H9 (cell line): Measurements from ENCODE around the gene AFDN. TPM values are rescaled to one million over a fixed set of nuclear protein-coding genes. Genes with fewer than 3 reads are reported as not detected.

Source experiments
- DNase-seq: peaks from one replicate; pipeline ENCODE4 v3.0.0-alpha.2; 2017
- H2AFZ ChIP-seq: one replicate; pipeline ENCODE4 v1.6.1; 2013; ENCODE audit warnings: mild to moderate bottlenecking, low read length, control low read depth, moderate library complexity
- H2AK5ac ChIP-seq: 2 replicates; pipeline ENCODE4 v1.6.1; 2013; ENCODE audit warnings: low read length, control low read depth, mixed read lengths; ENCODE audit not compliant: insufficient read length
- H2BK120ac ChIP-seq: one replicate; pipeline ENCODE4 v1.6.1; 2013; ENCODE audit warnings: low read depth, mild to moderate bottlenecking, low read length, control low read depth, inconsistent platforms; ENCODE audit not compliant: poor library complexity, severe bottlenecking
- H2BK12ac ChIP-seq: 2 replicates; pipeline ENCODE4 v1.6.1; 2013; ENCODE audit warnings: low read length, control low read depth, mixed read lengths, low read depth; ENCODE audit not compliant: insufficient read length
- H2BK15ac ChIP-seq: 2 replicates; pipeline ENCODE4 v1.6.1; 2013; ENCODE audit warnings: low read depth, low read length, control low read depth
- H2BK20ac ChIP-seq: one replicate; pipeline ENCODE4 v1.6.1; 2013; ENCODE audit warnings: low read depth, mild to moderate bottlenecking, low read length, control low read depth, inconsistent platforms; ENCODE audit not compliant: poor library complexity, severe bottlenecking
- H2BK5ac ChIP-seq: 2 replicates; pipeline ENCODE4 v1.6.1; 2013; ENCODE audit warnings: low read length, control low read depth, mixed read lengths; ENCODE audit not compliant: insufficient read length
- H3K14ac ChIP-seq: 2 replicates; pipeline ENCODE4 v1.6.1; 2013; ENCODE audit warnings: low read length, control low read depth; ENCODE audit not compliant: insufficient read depth
- H3K18ac ChIP-seq: 2 replicates; pipeline ENCODE4 v1.6.1; 2013; ENCODE audit warnings: low read depth, mild to moderate bottlenecking, mixed read lengths, low read length, control low read depth; ENCODE audit not compliant: insufficient read length
- H3K23ac ChIP-seq: 2 replicates; pipeline ENCODE4 v1.6.1; 2013; ENCODE audit warnings: low read length, control low read depth, mixed read lengths, low read depth; ENCODE audit not compliant: insufficient read length
- H3K23me2 ChIP-seq: 2 replicates; pipeline ENCODE4 v1.6.1; 2013; ENCODE audit warnings: low read depth, mild to moderate bottlenecking, mixed read lengths, low read length, control low read depth; ENCODE audit not compliant: insufficient read length, poor library complexity, severe bottlenecking
- H3K27ac ChIP-seq: 2 replicates; pipeline ENCODE4 v1.5.1; 2013; ENCODE audit warnings: low read length, control low read depth, mixed read lengths, low read depth; ENCODE audit not compliant: insufficient read length
- H3K27me3 ChIP-seq: 2 replicates; pipeline ENCODE4 v1.6.1; 2013; ENCODE audit warnings: low read length, control low read depth, inconsistent platforms; ENCODE audit not compliant: insufficient read depth
- H3K4ac ChIP-seq: 2 replicates; pipeline ENCODE4 v1.6.1; 2013; ENCODE audit warnings: low read depth, mild to moderate bottlenecking, control low read depth, inconsistent platforms, low read length, moderate library complexity
- H3K4me1 ChIP-seq: 2 replicates; pipeline ENCODE4 v1.6.1; 2013; ENCODE audit warnings: low read length, control low read depth, inconsistent platforms; ENCODE audit not compliant: insufficient read depth
- H3K4me2 ChIP-seq: 2 replicates; pipeline ENCODE4 v1.6.1; 2013; ENCODE audit warnings: low read length, control low read depth, mixed read lengths; ENCODE audit not compliant: insufficient read length, insufficient read depth
- H3K56ac ChIP-seq: 2 replicates; pipeline ENCODE4 v1.6.1; 2013; ENCODE audit warnings: low read depth, mild to moderate bottlenecking, mixed read lengths, low read length, control low read depth; ENCODE audit not compliant: insufficient read length
- H3K79me1 ChIP-seq: 2 replicates; pipeline ENCODE4 v1.6.1; 2013; ENCODE audit warnings: low read depth, mild to moderate bottlenecking, moderate library complexity, low read length, control low read depth, inconsistent platforms; ENCODE audit not compliant: insufficient read depth, poor library complexity, severe bottlenecking
- H3K79me2 ChIP-seq: 2 replicates; pipeline ENCODE4 v1.6.1; 2013; ENCODE audit warnings: low read length, control low read depth, inconsistent platforms; ENCODE audit not compliant: insufficient read depth
- H3K9ac ChIP-seq: 2 replicates; pipeline ENCODE4 v1.6.1; 2013; ENCODE audit warnings: low read length, control low read depth, mixed read lengths; ENCODE audit not compliant: insufficient read length; ENCODE audit errors: extremely low read depth
- H3K9me3 ChIP-seq: one replicate; pipeline ENCODE4 v1.6.1; 2013; ENCODE audit warnings: low read depth, low read length, inconsistent platforms; ENCODE audit not compliant: control insufficient read depth
- H3T11ph ChIP-seq: one replicate; pipeline ENCODE4 v1.6.1; 2013; ENCODE audit warnings: mild to moderate bottlenecking, low read length, control low read depth, inconsistent platforms
- H4K20me1 ChIP-seq: one replicate; pipeline ENCODE4 v1.6.1; 2013; ENCODE audit not compliant: control insufficient read depth, insufficient read length, insufficient read depth
- H4K5ac ChIP-seq: 2 replicates; pipeline ENCODE4 v1.6.1; 2013; ENCODE audit warnings: low read depth, mild to moderate bottlenecking, mixed read lengths, low read length, control low read depth; ENCODE audit not compliant: insufficient read length
- H4K8ac ChIP-seq: replicated peaks from 2 replicates; pipeline ENCODE4 v1.6.1; 2013; ENCODE audit warnings: low read length, control low read depth, mixed read lengths, low read depth; ENCODE audit not compliant: insufficient read length
- H4K91ac ChIP-seq: 2 replicates; pipeline ENCODE4 v1.6.1; 2013; ENCODE audit warnings: low read depth, mild to moderate bottlenecking, moderate library complexity, mixed read lengths, low read length, control low read depth; ENCODE audit not compliant: insufficient read length
- H3K27ac Mint-ChIP-seq, 3 experiments: 2 replicates in 2 of 3; 3 replicates in 1 of 3; pipeline ENCODE4 v1.8.0; 2020 to 2021; ENCODE audit warnings: mixed read lengths in 3 of 3, mild to moderate bottlenecking in 1 of 3, moderate library complexity in 1 of 3
- H3K27me3 Mint-ChIP-seq: 2 replicates; pipeline ENCODE4 v1.8.0; 2021; ENCODE audit warnings: low read depth, mild to moderate bottlenecking, moderate library complexity, mixed read lengths
- H3K36me3 Mint-ChIP-seq, 3 experiments: 2 replicates in 2 of 3; 3 replicates in 1 of 3; pipeline ENCODE4 v1.8.0; 2020 to 2021; ENCODE audit warnings: low read depth in 3 of 3, mixed read lengths in 3 of 3; ENCODE audit not compliant: insufficient read depth in 1 of 3
- H3K4me1 Mint-ChIP-seq, 2 experiments: 2 replicates each; pipeline ENCODE4 v1.8.0; 2020; ENCODE audit warnings: mixed read lengths in 2 of 2
- H3K4me3 Mint-ChIP-seq, 2 experiments: 2 replicates in 1 of 2; 3 replicates in 1 of 2; pipeline ENCODE4 v1.8.0; 2020 to 2021; ENCODE audit warnings: mild to moderate bottlenecking in 2 of 2, mixed read lengths in 2 of 2, moderate library complexity in 1 of 2
- H3K9me3 Mint-ChIP-seq, 2 experiments: 2 replicates in 1 of 2; 3 replicates in 1 of 2; pipeline ENCODE4 v1.8.0; 2020; ENCODE audit warnings: mild to moderate bottlenecking in 2 of 2, mixed read lengths in 2 of 2, moderate library complexity in 1 of 2
- WGBS: extraction: QIAGEN DNeasy Blood & Tissue Kit; methylation state at CpG from one replicate; pipeline ENCODE4 v1.1.7; 2013; ENCODE audit warnings: missing lambda C conversion rate, low lambda C conversion rate, mixed read lengths; ENCODE audit not compliant: insufficient read length; ENCODE audit errors: extremely low coverage; 5-methylcytosine and 5-hydroxymethylcytosine counted together
- total RNA-seq: library from RNA; stranded (reverse); gene quantifications from 2 replicates; pipeline ENCODE4 v1.2.1, GENCODE V29; 2021
- TF ChIP-seq, protein P1 (sequence below): fragments of 200-600 bp; sonication (generic); conservative IDR thresholded peaks from 3 replicates; pipeline ENCODE4 v1.8.0; 2021; ENCODE audit warnings: antibody characterized with exemption, mild to moderate bottlenecking

Gene AFDN
- total RNA-seq, 1 experiment from 2014 or later: 157 TPM

DNA sequence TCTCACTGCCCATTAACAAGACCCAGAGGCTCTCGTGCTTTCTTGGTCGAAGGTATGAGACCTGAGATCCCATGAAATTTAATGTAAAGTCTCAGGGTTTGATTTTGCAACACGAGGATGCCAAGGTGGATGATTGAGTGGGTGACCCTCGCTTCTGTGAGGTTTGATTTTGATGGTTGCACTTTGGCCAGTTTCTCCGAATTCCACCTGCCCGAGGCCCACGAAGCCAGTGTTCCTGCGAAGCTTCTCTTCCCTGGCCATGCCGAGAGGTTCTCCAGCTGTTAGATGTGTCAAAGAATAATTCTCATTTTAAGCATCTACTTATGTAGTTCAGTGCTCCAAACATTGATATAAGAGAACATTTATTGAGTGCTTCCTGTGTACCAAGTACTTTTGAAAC is 170.9 kb downstream of the AFDN start, which contains the start of gene KIF25:
Gene KIF25, plus strand, starts transcription at position 30 of the 400 bp plus-strand sequence. CDS start 31,915 bp downstream, outside the sequence.
- no peak within 1 kb of the TSS for H2BK15ac ChIP-seq
- TF ChIP-seq, protein P1, sequence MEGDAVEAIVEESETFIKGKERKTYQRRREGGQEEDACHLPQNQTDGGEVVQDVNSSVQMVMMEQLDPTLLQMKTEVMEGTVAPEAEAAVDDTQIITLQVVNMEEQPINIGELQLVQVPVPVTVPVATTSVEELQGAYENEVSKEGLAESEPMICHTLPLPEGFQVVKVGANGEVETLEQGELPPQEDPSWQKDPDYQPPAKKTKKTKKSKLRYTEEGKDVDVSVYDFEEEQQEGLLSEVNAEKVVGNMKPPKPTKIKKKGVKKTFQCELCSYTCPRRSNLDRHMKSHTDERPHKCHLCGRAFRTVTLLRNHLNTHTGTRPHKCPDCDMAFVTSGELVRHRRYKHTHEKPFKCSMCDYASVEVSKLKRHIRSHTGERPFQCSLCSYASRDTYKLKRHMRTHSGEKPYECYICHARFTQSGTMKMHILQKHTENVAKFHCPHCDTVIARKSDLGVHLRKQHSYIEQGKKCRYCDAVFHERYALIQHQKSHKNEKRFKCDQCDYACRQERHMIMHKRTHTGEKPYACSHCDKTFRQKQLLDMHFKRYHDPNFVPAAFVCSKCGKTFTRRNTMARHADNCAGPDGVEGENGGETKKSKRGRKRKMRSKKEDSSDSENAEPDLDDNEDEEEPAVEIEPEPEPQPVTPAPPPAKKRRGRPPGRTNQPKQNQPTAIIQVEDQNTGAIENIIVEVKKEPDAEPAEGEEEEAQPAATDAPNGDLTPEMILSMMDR: no peak
- no peak within 1 kb of the TSS for H3K27ac ChIP-seq
- peak within 1 kb of the TSS in 1 of 2 experiments; percentile 32; a peak in 2 of 5 replicates for H3K4me3 Mint-ChIP-seq
- no peak within 1 kb of the TSS for H4K5ac ChIP-seq
- no peak within 1 kb of the TSS for H3K4ac ChIP-seq
- H2AK5ac ChIP-seq: no peak within 1 kb of the TSS
- no peak within 1 kb of the TSS for H3K23ac ChIP-seq
- no peak within 1 kb of the TSS for H2BK120ac ChIP-seq
- no peak within 1 kb of the TSS for H2AFZ ChIP-seq
- no peak for DNase-seq
- no peaks in the 10 kb centered on the region for H3K79me1 ChIP-seq
- H3K27me3 Mint-ChIP-seq: no peaks in the 10 kb centered on the region
- no peaks in the 10 kb centered on the region for H3K27me3 ChIP-seq
- H4K91ac ChIP-seq: no peak within 1 kb of the TSS
- peaks cover 4 to 13% of the 10 kb centered on the region in 2 experiments; a peak in 3 of 4 replicates for H3K4me1 Mint-ChIP-seq
- no peak within 1 kb of the TSS for H4K8ac ChIP-seq
- H3K9ac ChIP-seq: no peak within 1 kb of the TSS
- H3K4me1 ChIP-seq: no peaks in the 10 kb centered on the region; the same call in 1 of the 2 replicates
- H2BK20ac ChIP-seq: no peak within 1 kb of the TSS
- no peaks in the 10 kb centered on the region for H3K9me3 ChIP-seq
- peak within 1 kb of the TSS in 1 of 3 experiments; percentile 72; a peak in 1 of 7 replicates for H3K27ac Mint-ChIP-seq
- no peak within 1 kb of the TSS; the same call in 1 of the 2 replicates for H3K14ac ChIP-seq
- no peak within 1 kb of the TSS for H3K56ac ChIP-seq
- H2BK12ac ChIP-seq: no peak within 1 kb of the TSS
- H3K18ac ChIP-seq: no peak within 1 kb of the TSS
- H3K4me2 ChIP-seq: no peak within 1 kb of the TSS
- H3K79me2 ChIP-seq: no peaks in the 10 kb centered on the region
- H4K20me1 ChIP-seq: no peaks in the 10 kb centered on the region
- no peaks in the 10 kb centered on the region for H3K23me2 ChIP-seq
- H3K9me3 Mint-ChIP-seq: peaks cover 9 to 13% of the 10 kb centered on the region in 2 experiments; a peak in 4 of 5 replicates
- peaks cover 1 to 10% (median 7%) of the 10 kb centered on the region in 3 experiments; a peak in 3 of 7 replicates for H3K36me3 Mint-ChIP-seq
- H3T11ph ChIP-seq: no peak within 1 kb of the TSS
- no peak within 1 kb of the TSS for H2BK5ac ChIP-seq
- WGBS: no CpG with 5 or more reads among the region's 9 CpGs
